Tibial nerve (tissue), 4 donors: ENCODE results near the gene ASB13. TPM values are rescaled to one million over a fixed set of nuclear protein-coding genes. Genes with fewer than 3 reads are reported as not detected.

Source experiments
- DNase-seq, 2 donors: peaks; one replicate each; pipeline ENCODE4 v3.0.0-alpha.2; 2019; ENCODE audit warnings: low spot score in 2 of 2
- H3K27ac ChIP-seq, 4 donors: fragments of 200-600 bp; sonication (generic) in 3 of 4; one replicate each; pipeline ENCODE4 v1.5.1; 2017 to 2019; ENCODE audit warnings: mild to moderate bottlenecking in 1 of 4
- H3K27me3 ChIP-seq, 2 donors: fragments of 200-600 bp; sonication (generic) in 1 of 2; one replicate each; pipeline versions ENCODE4 v1.5.1 to v1.6.0; 2017 to 2019
- H3K36me3 ChIP-seq, 3 donors: fragments of 200-600 bp; sonication (generic); one replicate each; pipeline ENCODE4 v1.5.1; 2018 to 2019
- H3K4me1 ChIP-seq, 4 donors: fragments of 200-600 bp; sonication (generic) in 3 of 4; one replicate each; pipeline ENCODE4 v1.5.1; 2017 to 2019
- H3K4me3 ChIP-seq, 4 donors: fragments of 200-600 bp; sonication (generic) in 3 of 4; one replicate each; pipeline ENCODE4 v1.5.1; 2017 to 2019; ENCODE audit warnings: mild to moderate bottlenecking in 1 of 4, moderate library complexity in 1 of 4
- H3K9me3 ChIP-seq, 4 donors: fragments of 200-600 bp; sonication (generic) in 3 of 4; one replicate each; pipeline ENCODE4 v1.5.1; 2017 to 2019
- CTCF ChIP-seq, 5 experiments: fragments of 200-600 bp in 3 of 5; fragments of 450-650 bp in 2 of 5; sonication (generic) in 3 of 5; IDR thresholded peaks; one replicate each; pipeline ENCODE4 v1.5.1; 2016 to 2019; ENCODE audit warnings: antibody characterized with exemption in 5 of 5, mild to moderate bottlenecking in 3 of 5, moderate library complexity in 2 of 5
- EP300 ChIP-seq, 2 donors: sonication (generic); formaldehyde crosslinking; IDR thresholded peaks; one replicate each; pipeline ENCODE4 v1.6.1; 2017; ENCODE audit warnings: antibody characterized with exemption in 2 of 2, mild to moderate bottlenecking in 1 of 2
- POLR2A ChIP-seq, 2 donors: fragments of 450-650 bp; IDR thresholded peaks; one replicate each; pipeline ENCODE4 v1.6.1; 2017; ENCODE audit warnings: antibody characterized with exemption in 2 of 2, mild to moderate bottlenecking in 2 of 2, moderate library complexity in 2 of 2
- WGBS, 2 donors: methylation state at CpG; one replicate each; pipeline ENCODE4 v1.1.5; 2018; 5-methylcytosine and 5-hydroxymethylcytosine counted together
- total RNA-seq, 4 donors: library from RNA; depleted of rRNA; stranded (reverse); fragments of >200 nt; gene quantifications; one replicate each; pipeline ENCODE4 v1.1.0, GENCODE V29; 2016

The ASB13 gene
- total RNA-seq, 4 donors from 2014 or later, result 18.3 to 39.2 (median 32.3) TPM

- no peak overlapping the region for H3K4me3 ChIP-seq
- no peaks in the 10 kb centered on the region for H3K27me3 ChIP-seq
- H3K9me3 ChIP-seq, result no peaks in the 10 kb centered on the region
- no peak overlapping the region for H3K27ac ChIP-seq
- no peak for TF ChIP-seq POLR2A (IDR thresholded peaks at IDR 0.05)
- TF ChIP-seq EP300 (IDR thresholded peaks at IDR 0.05), result no peak
- no peak for TF ChIP-seq CTCF (IDR thresholded peaks at IDR 0.05)
- peaks cover 0 to 38% (median 14%) of the 10 kb centered on the region in 4 donors for H3K4me1 ChIP-seq
- 79 to 80% methylated on average over 10 of the region's 10 CpGs for WGBS, 2 donors
- H3K36me3 ChIP-seq, result no peaks in the 10 kb centered on the region
- DNase-seq, result no peak
These were observed 34.5 kb downstream of the ASB13 start for GRCh38 chr10:5631936-5632335.

- Histone ChIP-seq H3K27me3 (no peaks in the 10 kb centered on the region), H3K4me3 (no peak overlapping the region), H3K27ac (no peak overlapping the region), H3K9me3 (no peaks in the 10 kb centered on the region), H3K36me3 (no peaks in the 10 kb centered on the region), H3K4me1 (peaks cover 0 to 38% (median 14%) of the 10 kb centered on the region in 4 donors)
- DNase-seq, result no peak
- WGBS, 2 donors, result 94 to 95% methylated on average over 8 of the region's 8 CpGs
- TF ChIP-seq POLR2A (IDR thresholded peaks at IDR 0.05) (no peak), CTCF (IDR thresholded peaks at IDR 0.05) (peak in 1 of 5 experiments; percentile 5)
These were observed 36.3 kb downstream of the ASB13 start for GRCh38 chr10:5630112-5630436.

DNA sequence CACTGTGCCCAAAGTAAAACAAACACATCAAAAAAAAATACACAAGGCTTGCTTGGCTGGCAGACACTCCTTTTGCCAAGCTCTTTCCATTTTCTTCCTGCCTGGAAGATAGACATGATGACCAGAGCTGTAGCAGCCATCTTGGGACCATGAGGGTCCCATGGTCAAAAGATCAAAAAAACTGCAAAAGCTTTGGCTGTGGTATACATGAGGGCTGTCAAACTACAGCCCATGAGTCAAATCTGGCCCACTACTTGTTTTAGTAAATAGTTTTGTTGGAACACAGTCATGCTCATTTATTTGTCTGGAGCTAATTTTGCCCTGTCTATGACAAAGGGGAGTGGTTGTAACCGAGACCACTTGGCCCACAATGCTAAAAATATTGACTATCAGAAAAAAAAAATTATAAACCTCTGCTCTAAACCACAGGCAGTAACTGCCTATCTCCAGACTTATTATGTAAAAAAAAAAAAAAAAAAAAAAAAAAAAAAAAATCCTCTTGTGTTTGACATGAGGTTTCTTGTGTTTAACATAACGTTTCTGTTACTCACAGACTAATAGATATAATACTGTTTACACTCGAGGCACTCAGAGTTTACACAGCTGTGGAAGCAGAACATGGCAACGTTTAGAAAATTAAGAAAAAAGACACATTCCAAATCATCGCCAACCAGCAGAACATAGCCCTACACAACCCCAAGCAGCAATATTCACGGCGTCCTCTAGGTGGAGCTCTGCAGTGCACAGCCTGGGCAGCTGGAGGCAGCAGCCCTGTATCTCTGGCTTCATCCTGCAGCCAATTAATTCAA, 36.9 kb downstream of the ASB13 start:
- no peak for TF ChIP-seq POLR2A (IDR thresholded peaks at IDR 0.05)
- TF ChIP-seq CTCF (IDR thresholded peaks at IDR 0.05), result peak; percentile 64 to 89 (median 83)
- H3K36me3 ChIP-seq, result no peaks in the 10 kb centered on the region
- peak overlapping the region in 3 of 4 donors; percentile 56 to 80 (median 76) for H3K27ac ChIP-seq
- peaks cover 0 to 38% (median 14%) of the 10 kb centered on the region in 4 donors for H3K4me1 ChIP-seq
- WGBS, 2 donors, result 10 to 16% methylated on average over 7 of the region's 7 CpGs
- H3K9me3 ChIP-seq, result no peaks in the 10 kb centered on the region
- H3K27me3 ChIP-seq, result no peaks in the 10 kb centered on the region
- DNase-seq, result peak; percentile 84 to 96
- H3K4me3 ChIP-seq, result no peak overlapping the region

GRCh38 chr10:5628451-5629302, 37.7 kb downstream of the ASB13 start:
- Histone ChIP-seq H3K27me3 (no peaks in the 10 kb centered on the region), H3K27ac (peak overlapping the region; percentile 30 to 80 (median 66)), H3K4me3 (peak overlapping the region in 3 of 4 donors; percentile 9 to 19 (median 11)), H3K9me3 (no peaks in the 10 kb centered on the region), H3K4me1 (peaks cover 0 to 38% (median 14%) of the 10 kb centered on the region in 4 donors), H3K36me3 (no peaks in the 10 kb centered on the region)
- no peak for DNase-seq
- TF ChIP-seq POLR2A (IDR thresholded peaks at IDR 0.05) (no peak), EP300 (IDR thresholded peaks at IDR 0.05) (no peak), CTCF (IDR thresholded peaks at IDR 0.05) (no peak)
- WGBS, 2 donors, result 27 to 34% methylated on average over 15 of the region's 15 CpGs
